Measurements from ENCODE around the gene EIF2D.

The EIF2D gene

GRCh38 chr1:206554701-206555472 is 57.4 kb downstream of the EIF2D start:
- DNase-seq (ENCODE audit: low read depth, low spot score), result no peak
- H3K27ac ChIP-seq, result no peak overlapping the region

GRCh38 chr1:206554211-206554610 is 58.1 kb downstream of the EIF2D start:
- H3K27ac ChIP-seq, result no peak overlapping the region
- DNase-seq (ENCODE audit: low read depth, low spot score), result no peak

GRCh38 chr1:206551986-206552326 is 60.3 kb downstream of the EIF2D start:
- DNase-seq (ENCODE audit: low read depth, low spot score), result no peak
- H3K27ac ChIP-seq, result no peak overlapping the region

DNA sequence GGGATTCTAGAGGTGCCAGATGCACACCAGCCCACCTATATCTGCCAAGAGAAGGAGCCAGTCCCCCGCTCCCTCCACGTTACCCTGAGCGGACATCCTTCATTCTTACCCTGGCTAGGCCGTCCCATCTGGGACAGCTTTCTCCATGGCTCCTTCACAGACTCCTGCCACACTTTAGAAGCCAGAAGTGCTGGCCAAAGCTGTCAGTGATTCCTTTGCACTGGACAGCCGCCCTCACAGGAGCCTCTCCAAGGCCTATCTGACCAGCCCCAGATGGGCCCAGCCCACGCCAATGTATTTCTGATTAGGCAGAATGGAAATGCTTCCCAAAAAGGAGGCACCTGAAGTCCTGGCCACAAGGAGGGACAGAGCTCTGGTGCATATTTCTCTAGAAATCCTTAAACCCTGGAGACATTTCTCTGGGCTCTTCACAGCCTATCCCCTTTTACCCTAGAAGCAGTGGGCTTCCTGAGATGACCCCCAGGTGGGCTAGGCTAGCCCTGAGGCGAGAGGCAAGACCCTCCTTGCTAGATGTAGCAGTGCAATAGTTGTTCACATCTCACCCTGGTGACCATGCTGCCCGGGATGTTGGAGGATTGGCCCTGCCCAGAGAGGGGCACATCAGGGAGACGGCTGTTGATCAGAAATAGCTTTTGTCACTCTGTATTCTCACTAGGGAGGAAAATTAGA is 60.8 kb downstream of the EIF2D start:
- no peak for DNase-seq (ENCODE audit: low read depth, low spot score)
- no peak overlapping the region for H3K27ac ChIP-seq

GRCh38 chr1:206550446-206550845 is 61.8 kb downstream of the EIF2D start:
- DNase-seq (ENCODE audit: low read depth, low spot score), result no peak
- no peak overlapping the region for H3K27ac ChIP-seq

GRCh38 chr1:206547104-206547503 is 65.2 kb downstream of the EIF2D start:
- H3K27ac ChIP-seq, result no peak overlapping the region
- no peak for DNase-seq (ENCODE audit: low read depth, low spot score)

DNA sequence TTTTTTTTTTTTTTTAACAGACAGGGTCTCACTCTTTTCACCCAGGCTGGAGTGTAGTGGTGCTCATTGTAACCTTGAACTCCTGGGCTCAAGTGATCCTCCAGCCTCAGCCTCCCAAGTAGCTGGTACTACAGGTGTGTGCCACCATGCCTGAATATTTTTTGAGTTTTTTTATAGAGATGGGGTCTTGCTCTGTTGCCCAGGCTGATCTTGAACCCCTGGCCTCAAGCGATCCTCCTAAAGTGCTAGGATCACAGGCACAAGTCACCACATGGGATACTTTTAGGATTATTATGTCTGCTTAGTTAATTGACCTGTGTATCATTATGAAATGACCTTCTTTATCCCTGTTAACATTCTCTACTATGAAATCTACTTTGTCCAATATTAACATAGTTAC is 66.9 kb downstream of the EIF2D start:
- DNase-seq (ENCODE audit: low read depth, low spot score), result no peak
- no peak overlapping the region for H3K27ac ChIP-seq

GRCh38 chr1:206544562-206545257 is 67.6 kb downstream of the EIF2D start:
- no peak for DNase-seq (ENCODE audit: low read depth, low spot score)
- H3K27ac ChIP-seq, result no peak overlapping the region
